Chondrocyte (in vitro differentiated cells): ENCODE results near the gene IARS2. TPM values are rescaled to one million over a fixed set of nuclear protein-coding genes. Genes with fewer than 3 reads are reported as not detected.

Source experiments
- DNase-seq: peaks from one replicate; pipeline ENCODE4 v3.0.0; 2021; ENCODE audit warnings: mixed read lengths, low spot score
- H3K27ac Mint-ChIP-seq: one replicate; pipeline ENCODE4 v1.8.0; 2021; ENCODE audit warnings: mild to moderate bottlenecking, moderate library complexity, mixed read lengths; ENCODE audit not compliant: unreplicated experiment
- H3K27me3 Mint-ChIP-seq: 2 replicates; pipeline ENCODE4 v1.8.0; 2021; ENCODE audit warnings: low read depth, mixed read lengths
- H3K36me3 Mint-ChIP-seq: 2 replicates; pipeline ENCODE4 v1.8.0; 2021; ENCODE audit warnings: low read depth, mixed read lengths
- H3K4me1 Mint-ChIP-seq: 2 replicates; pipeline ENCODE4 v1.8.0; 2021; ENCODE audit warnings: low read depth, mild to moderate bottlenecking, mixed read lengths
- H3K4me3 Mint-ChIP-seq: one replicate; pipeline ENCODE4 v1.8.0; 2021; ENCODE audit warnings: mild to moderate bottlenecking, moderate library complexity, mixed read lengths; ENCODE audit not compliant: unreplicated experiment
- H3K9me3 Mint-ChIP-seq: 2 replicates; pipeline ENCODE4 v1.8.0; 2021; ENCODE audit warnings: low read depth, mixed read lengths
- CTCF ChIP-seq: fragments of 200-600 bp; sonication (generic); IDR thresholded peaks from 2 replicates; pipeline ENCODE4 v1.5.0; 2021; ENCODE audit warnings: antibody characterized with exemption, mild to moderate bottlenecking, moderate library complexity
- total RNA-seq: library from RNA; stranded (reverse); gene quantifications from 3 replicates; pipeline ENCODE4 v1.2.1, GENCODE V29; 2021

Gene IARS2
- total RNA-seq, 1 donor from 2014 or later: 64.9 TPM

GRCh38 chr1:220121791-220122530, 28.0 kb downstream of the IARS2 start:
- no peaks in the 10 kb centered on the region for H3K9me3 Mint-ChIP-seq
- no peak for TF ChIP-seq CTCF
- H3K27ac Mint-ChIP-seq: peak overlapping the region; percentile 30
- H3K36me3 Mint-ChIP-seq: no peaks in the 10 kb centered on the region
- H3K4me3 Mint-ChIP-seq: no peak overlapping the region
- no peaks in the 10 kb centered on the region for H3K27me3 Mint-ChIP-seq
- peaks cover 14% of the 10 kb centered on the region for H3K4me1 Mint-ChIP-seq
- DNase-seq: no peak

- no peak overlapping the region for H3K27ac Mint-ChIP-seq
- H3K36me3 Mint-ChIP-seq: no peaks in the 10 kb centered on the region
- H3K9me3 Mint-ChIP-seq: no peaks in the 10 kb centered on the region
- no peaks in the 10 kb centered on the region for H3K27me3 Mint-ChIP-seq
- H3K4me3 Mint-ChIP-seq: no peak overlapping the region
- no peak for DNase-seq
- TF ChIP-seq CTCF: no peak
- H3K4me1 Mint-ChIP-seq: peaks cover 14% of the 10 kb centered on the region
Observed at GRCh38 chr1:220123066-220123465, 29.1 kb downstream of the IARS2 start.

- no peak overlapping the region for H3K27ac Mint-ChIP-seq
- H3K27me3 Mint-ChIP-seq: no peaks in the 10 kb centered on the region
- peak; percentile 67 for TF ChIP-seq CTCF
Observed at GRCh38 chr1:220123889-220124288, 30.0 kb downstream of the IARS2 start.

GRCh38 chr1:220124542-220124941, 30.6 kb downstream of the IARS2 start:
- peak overlapping the region; percentile 72 for H3K27ac Mint-ChIP-seq
- no peak overlapping the region for H3K4me3 Mint-ChIP-seq
- H3K36me3 Mint-ChIP-seq: peaks cover 7% of the 10 kb centered on the region
- DNase-seq: no peak
- H3K9me3 Mint-ChIP-seq: peaks cover 3% of the 10 kb centered on the region
- peaks cover 12% of the 10 kb centered on the region for H3K4me1 Mint-ChIP-seq
- no peak for TF ChIP-seq CTCF
- H3K27me3 Mint-ChIP-seq: no peaks in the 10 kb centered on the region

More at GRCh38 chr1:220123889-220124288, 30.0 kb downstream of the IARS2 start:
- peaks cover 3% of the 10 kb centered on the region for H3K36me3 Mint-ChIP-seq
- no peak for DNase-seq
- H3K9me3 Mint-ChIP-seq: no peaks in the 10 kb centered on the region
- no peak overlapping the region for H3K4me3 Mint-ChIP-seq
- peaks cover 12% of the 10 kb centered on the region for H3K4me1 Mint-ChIP-seq

GRCh38 chr1:220127076-220127475, 33.1 kb downstream of the IARS2 start:
- no peak overlapping the region for H3K4me3 Mint-ChIP-seq
- peaks cover 16% of the 10 kb centered on the region for H3K36me3 Mint-ChIP-seq
- TF ChIP-seq CTCF: no peak
- H3K9me3 Mint-ChIP-seq: peaks cover 5% of the 10 kb centered on the region
- H3K27ac Mint-ChIP-seq: no peak overlapping the region
- no peaks in the 10 kb centered on the region for H3K27me3 Mint-ChIP-seq
- peaks cover 11% of the 10 kb centered on the region for H3K4me1 Mint-ChIP-seq
- no peak for DNase-seq
